ENCODE data around the gene CENPX. TPM values are rescaled to one million over a fixed set of nuclear protein-coding genes. Genes with fewer than 3 reads are reported as not detected.

CENPX gene
- total and polyA plus RNA-seq, 2 of the 13 experiments (the other 11 are each of a cell fraction or from before 2014, with no cell fraction given): 92.7 to 170 TPM

DNA sequence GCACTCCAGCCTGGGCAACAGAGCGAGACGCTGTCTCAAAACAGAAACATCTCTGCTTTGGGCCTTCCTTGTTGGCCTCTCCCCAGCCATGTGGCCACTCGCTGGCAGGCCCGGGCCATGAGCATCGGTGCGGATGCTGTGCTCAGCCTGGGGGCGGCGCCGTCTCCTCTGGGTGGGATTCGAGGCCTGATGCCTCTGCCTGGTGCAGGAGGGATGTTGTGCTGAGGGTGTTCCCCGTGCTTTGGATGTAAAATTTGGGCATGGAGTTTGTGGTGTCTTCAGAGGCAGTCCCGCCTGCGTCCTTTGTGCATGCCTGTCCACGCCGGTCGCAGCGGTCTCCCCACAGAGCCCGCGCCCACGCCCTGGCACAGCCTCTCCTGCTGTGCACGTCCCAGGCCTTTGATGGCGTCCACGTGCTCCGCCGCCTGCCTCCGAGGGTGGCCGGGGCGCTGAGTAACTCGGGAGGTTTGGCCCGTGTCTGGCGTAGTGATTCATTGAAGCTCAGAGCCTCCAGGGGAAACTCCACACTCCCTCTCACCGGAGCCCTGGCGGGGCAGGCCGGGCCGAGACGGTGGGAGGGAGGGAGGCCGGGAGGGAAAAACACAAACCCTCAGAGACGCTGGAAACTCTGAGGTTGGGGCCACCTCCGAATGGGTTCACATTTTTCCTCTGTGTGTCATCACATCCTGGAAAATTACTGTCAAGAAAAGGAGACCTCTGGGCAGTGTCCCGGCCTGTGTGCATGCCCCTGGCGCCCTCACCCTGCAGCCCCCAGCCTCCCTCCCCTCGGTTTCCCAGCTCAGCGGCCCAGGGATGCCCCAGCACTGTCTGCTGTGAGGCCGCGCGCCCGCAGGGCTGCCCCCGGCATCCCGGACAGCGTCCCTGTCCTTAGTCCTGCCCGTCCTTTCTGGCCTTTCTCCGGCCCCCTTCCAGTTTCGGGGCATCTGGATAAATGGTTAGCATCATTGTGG lies 19.0 kb downstream of the CENPX start (continued):
- TF ChIP-seq ARID2 (CRISPR knock-in tag; IDR thresholded peaks at IDR 0.05; ENCODE audit: borderline replicate concordance) (peak; percentile 47; the same call in 1 of the 2 replicates), HOXD1 (CRISPR knock-in tag; IDR thresholded peaks at IDR 0.05) (no peak; the same call in none of the 2 replicates), ZFP41 (CRISPR knock-in tag; IDR thresholded peaks at IDR 0.05; ENCODE audit: borderline replicate concordance) (peak; percentile 96), HNRNPLL (IDR thresholded peaks at IDR 0.05; ENCODE audit: low read depth, low read length, poor library complexity, severe bottlenecking) (peak; percentile 85), MAF1 (CRISPR knock-in tag; IDR thresholded peaks at IDR 0.05; ENCODE audit: borderline replicate concordance) (peak; percentile 73; the same call in 1 of the 2 replicates), LCORL (IDR thresholded peaks at IDR 0.05) (no peak), LCORL (CRISPR knock-in tag; IDR thresholded peaks at IDR 0.05) (peak; percentile 95), HCFC1 (IDR thresholded peaks at IDR 0.05; ENCODE audit: low read depth, low read length) (no peak), ZNF556 (CRISPR knock-in tag; IDR thresholded peaks at IDR 0.05; ENCODE audit: borderline replicate concordance) (peak; percentile 91; the same call in 1 of the 2 replicates), KDM1A (CRISPR knock-in tag; IDR thresholded peaks at IDR 0.05) (0 out of 2 replicates have a peak, but pooled peaks have one; percentile 16)
- TF ChIP-seq, protein P1, sequence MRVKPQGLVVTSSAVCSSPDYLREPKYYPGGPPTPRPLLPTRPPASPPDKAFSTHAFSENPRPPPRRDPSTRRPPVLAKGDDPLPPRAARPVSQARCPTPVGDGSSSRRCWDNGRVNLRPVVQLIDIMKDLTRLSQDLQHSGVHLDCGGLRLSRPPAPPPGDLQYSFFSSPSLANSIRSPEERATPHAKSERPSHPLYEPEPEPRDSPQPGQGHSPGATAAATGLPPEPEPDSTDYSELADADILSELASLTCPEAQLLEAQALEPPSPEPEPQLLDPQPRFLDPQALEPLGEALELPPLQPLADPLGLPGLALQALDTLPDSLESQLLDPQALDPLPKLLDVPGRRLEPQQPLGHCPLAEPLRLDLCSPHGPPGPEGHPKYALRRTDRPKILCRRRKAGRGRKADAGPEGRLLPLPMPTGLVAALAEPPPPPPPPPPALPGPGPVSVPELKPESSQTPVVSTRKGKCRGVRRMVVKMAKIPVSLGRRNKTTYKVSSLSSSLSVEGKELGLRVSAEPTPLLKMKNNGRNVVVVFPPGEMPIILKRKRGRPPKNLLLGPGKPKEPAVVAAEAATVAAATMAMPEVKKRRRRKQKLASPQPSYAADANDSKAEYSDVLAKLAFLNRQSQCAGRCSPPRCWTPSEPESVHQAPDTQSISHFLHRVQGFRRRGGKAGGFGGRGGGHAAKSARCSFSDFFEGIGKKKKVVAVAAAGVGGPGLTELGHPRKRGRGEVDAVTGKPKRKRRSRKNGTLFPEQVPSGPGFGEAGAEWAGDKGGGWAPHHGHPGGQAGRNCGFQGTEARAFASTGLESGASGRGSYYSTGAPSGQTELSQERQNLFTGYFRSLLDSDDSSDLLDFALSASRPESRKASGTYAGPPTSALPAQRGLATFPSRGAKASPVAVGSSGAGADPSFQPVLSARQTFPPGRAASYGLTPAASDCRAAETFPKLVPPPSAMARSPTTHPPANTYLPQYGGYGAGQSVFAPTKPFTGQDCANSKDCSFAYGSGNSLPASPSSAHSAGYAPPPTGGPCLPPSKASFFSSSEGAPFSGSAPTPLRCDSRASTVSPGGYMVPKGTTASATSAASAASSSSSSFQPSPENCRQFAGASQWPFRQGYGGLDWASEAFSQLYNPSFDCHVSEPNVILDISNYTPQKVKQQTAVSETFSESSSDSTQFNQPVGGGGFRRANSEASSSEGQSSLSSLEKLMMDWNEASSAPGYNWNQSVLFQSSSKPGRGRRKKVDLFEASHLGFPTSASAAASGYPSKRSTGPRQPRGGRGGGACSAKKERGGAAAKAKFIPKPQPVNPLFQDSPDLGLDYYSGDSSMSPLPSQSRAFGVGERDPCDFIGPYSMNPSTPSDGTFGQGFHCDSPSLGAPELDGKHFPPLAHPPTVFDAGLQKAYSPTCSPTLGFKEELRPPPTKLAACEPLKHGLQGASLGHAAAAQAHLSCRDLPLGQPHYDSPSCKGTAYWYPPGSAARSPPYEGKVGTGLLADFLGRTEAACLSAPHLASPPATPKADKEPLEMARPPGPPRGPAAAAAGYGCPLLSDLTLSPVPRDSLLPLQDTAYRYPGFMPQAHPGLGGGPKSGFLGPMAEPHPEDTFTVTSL (CRISPR knock-in tag; IDR thresholded peaks at IDR 0.05; ENCODE audit: borderline replicate concordance): no peak
- TF ChIP-seq, protein P2, sequence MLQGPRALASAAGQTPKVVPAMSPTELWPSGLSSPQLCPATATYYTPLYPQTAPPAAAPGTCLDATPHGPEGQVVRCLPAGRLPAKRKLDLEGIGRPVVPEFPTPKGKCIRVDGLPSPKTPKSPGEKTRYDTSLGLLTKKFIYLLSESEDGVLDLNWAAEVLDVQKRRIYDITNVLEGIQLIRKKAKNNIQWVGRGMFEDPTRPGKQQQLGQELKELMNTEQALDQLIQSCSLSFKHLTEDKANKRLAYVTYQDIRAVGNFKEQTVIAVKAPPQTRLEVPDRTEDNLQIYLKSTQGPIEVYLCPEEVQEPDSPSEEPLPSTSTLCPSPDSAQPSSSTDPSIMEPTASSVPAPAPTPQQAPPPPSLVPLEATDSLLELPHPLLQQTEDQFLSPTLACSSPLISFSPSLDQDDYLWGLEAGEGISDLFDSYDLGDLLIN (CRISPR knock-in tag; IDR thresholded peaks at IDR 0.05; ENCODE audit: borderline replicate concordance): no peak
- TF ChIP-seq, protein P3, sequence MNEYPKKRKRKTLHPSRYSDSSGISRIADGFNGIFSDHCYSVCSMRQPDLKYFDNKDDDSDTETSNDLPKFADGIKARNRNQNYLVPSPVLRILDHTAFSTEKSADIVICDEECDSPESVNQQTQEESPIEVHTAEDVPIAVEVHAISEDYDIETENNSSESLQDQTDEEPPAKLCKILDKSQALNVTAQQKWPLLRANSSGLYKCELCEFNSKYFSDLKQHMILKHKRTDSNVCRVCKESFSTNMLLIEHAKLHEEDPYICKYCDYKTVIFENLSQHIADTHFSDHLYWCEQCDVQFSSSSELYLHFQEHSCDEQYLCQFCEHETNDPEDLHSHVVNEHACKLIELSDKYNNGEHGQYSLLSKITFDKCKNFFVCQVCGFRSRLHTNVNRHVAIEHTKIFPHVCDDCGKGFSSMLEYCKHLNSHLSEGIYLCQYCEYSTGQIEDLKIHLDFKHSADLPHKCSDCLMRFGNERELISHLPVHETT (CRISPR knock-in tag; conservative IDR thresholded peaks at IDR 0.05): peak; percentile 76; the same call in 1 of the 2 replicates
- TF ChIP-seq, protein P4, sequence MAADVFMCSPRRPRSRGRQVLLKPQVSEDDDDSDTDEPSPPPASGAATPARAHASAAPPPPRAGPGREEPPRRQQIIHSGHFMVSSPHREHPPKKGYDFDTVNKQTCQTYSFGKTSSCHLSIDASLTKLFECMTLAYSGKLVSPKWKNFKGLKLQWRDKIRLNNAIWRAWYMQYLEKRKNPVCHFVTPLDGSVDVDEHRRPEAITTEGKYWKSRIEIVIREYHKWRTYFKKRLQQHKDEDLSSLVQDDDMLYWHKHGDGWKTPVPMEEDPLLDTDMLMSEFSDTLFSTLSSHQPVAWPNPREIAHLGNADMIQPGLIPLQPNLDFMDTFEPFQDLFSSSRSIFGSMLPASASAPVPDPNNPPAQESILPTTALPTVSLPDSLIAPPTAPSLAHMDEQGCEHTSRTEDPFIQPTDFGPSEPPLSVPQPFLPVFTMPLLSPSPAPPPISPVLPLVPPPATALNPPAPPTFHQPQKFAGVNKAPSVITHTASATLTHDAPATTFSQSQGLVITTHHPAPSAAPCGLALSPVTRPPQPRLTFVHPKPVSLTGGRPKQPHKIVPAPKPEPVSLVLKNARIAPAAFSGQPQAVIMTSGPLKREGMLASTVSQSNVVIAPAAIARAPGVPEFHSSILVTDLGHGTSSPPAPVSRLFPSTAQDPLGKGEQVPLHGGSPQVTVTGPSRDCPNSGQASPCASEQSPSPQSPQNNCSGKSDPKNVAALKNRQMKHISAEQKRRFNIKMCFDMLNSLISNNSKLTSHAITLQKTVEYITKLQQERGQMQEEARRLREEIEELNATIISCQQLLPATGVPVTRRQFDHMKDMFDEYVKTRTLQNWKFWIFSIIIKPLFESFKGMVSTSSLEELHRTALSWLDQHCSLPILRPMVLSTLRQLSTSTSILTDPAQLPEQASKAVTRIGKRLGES (CRISPR knock-in tag; IDR thresholded peaks at IDR 0.05; ENCODE audit: borderline replicate concordance): peak; percentile 67; the same call in 1 of the 2 replicates

Data from HepG2 (cell line).